SIG-M5 (cell line): ENCODE results near the gene ATF3.
"Not testable (repeated sequence)": the region's sequence is repeated elsewhere in the genome, so short reads cannot be mapped to it uniquely, and the experiment has no call there.

Source experiments
- DNase-seq: peaks from one replicate; lab custom pipeline; 2025; lab: John Stamatoyannopoulos, UW

The ATF3 gene

GRCh38 chr1:212651521-212651920 lies 43.0 kb downstream of the ATF3 start:
- no peak for DNase-seq

- DNase-seq = no peak
These were observed 43.4 kb downstream of the ATF3 start for GRCh38 chr1:212651977-212652376.

- DNase-seq = no peak
These were observed 44.0 kb downstream of the ATF3 start for GRCh38 chr1:212652609-212653008.

- no peak for DNase-seq
These were observed 47.3 kb downstream of the ATF3 start for GRCh38 chr1:212655668-212656440.

- no peak for DNase-seq
These were observed 48.2 kb downstream of the ATF3 start for GRCh38 chr1:212656730-212657129.

- not testable (repeated sequence) for DNase-seq
These were observed 49.7 kb downstream of the ATF3 start for GRCh38 chr1:212658250-212658649.

GRCh38 chr1:212664409-212665199 lies 56.0 kb downstream of the ATF3 start:
- no peak for DNase-seq

- DNase-seq = peak; percentile 38
These were observed 56.9 kb downstream of the ATF3 start for GRCh38 chr1:212665241-212666115.

GRCh38 chr1:212666116-212666775 lies 57.7 kb downstream of the ATF3 start:
- no peak for DNase-seq

GRCh38 chr1:212667223-212668139 lies 58.9 kb downstream of the ATF3 start:
- DNase-seq = no peak

GRCh38 chr1:212668477-212668876 lies 59.9 kb downstream of the ATF3 start:
- DNase-seq = no peak

GRCh38 chr1:212669102-212669501 lies 60.5 kb downstream of the ATF3 start:
- peak; percentile 44 for DNase-seq

GRCh38 chr1:212669600-212669999 lies 61.0 kb downstream of the ATF3 start:
- DNase-seq = no peak

GRCh38 chr1:212670301-212670700 lies 61.7 kb downstream of the ATF3 start:
- no peak for DNase-seq
